SK-N-SH (cell line): ENCODE data around the gene ELMO2. TPM values are rescaled to one million over a fixed set of nuclear protein-coding genes. Genes with fewer than 3 reads are reported as not detected.

Source experiments
- CTCF ChIA-PET: fragments of 300-600, 350-600 bp; formaldehyde crosslinking; extraction: SDS; loops from one replicate; lab custom pipeline; 2021; lab: Yijun Ruan, JAX
- POLR2A ChIA-PET: fragments of 350-600 bp; sonication (Branson Sonifier 250); formaldehyde crosslinking; extraction: SDS; loops from one replicate; lab custom pipeline; 2020; ENCODE audit warnings: antibody characterized with exemption, inconsistent platforms; lab: Yijun Ruan, JAX
- DNase-seq: peaks from one replicate; pipeline ENCODE4 v3.0.0; 2012
- H2AFZ ChIP-seq: fragments of 200-600 bp; sonication (generic); 2 replicates; pipeline ENCODE4 v1.8.1; 2016; ENCODE audit warnings: antibody characterized with exemption, mild to moderate bottlenecking, low read depth
- H3F3A ChIP-seq: fragments of 200-600 bp; sonication (generic); replicated peaks from 2 replicates; pipeline ENCODE3; 2016; ENCODE audit warnings: antibody characterized with exemption, mild to moderate bottlenecking; ENCODE audit not compliant: insufficient read depth
- H3K27ac ChIP-seq, 2 experiments: fragments of 200-500 bp in 1 of 2; fragments of 200-600 bp in 1 of 2; sonication (Bioruptor generic) in 1 of 2; sonication (generic), shearing (Covaris generic) in 1 of 2; 2 replicates each; pipeline versions ENCODE4 v1.5.1 to v1.6.1; 2014 to 2016; ENCODE audit warnings: low read depth in 2 of 2, inconsistent platforms in 1 of 2, low read length in 1 of 2, mild to moderate bottlenecking in 1 of 2, mixed read lengths in 1 of 2
- H3K27me3 ChIP-seq: fragments of 200-600 bp; sonication (generic), shearing (Covaris generic); 2 replicates; pipeline ENCODE4 v1.6.1; 2016; ENCODE audit warnings: mixed run types; ENCODE audit not compliant: insufficient read depth
- H3K36me3 ChIP-seq, 2 experiments: fragments of 200-500 bp in 1 of 2; fragments of 200-600 bp in 1 of 2; sonication (Bioruptor generic) in 1 of 2; sonication (generic) in 1 of 2; replicated peaks in 1 of 2; 2 replicates each; pipeline versions ENCODE3 to v1.5.1; 2014 to 2016; ENCODE audit warnings: low read length in 1 of 2, mild to moderate bottlenecking in 1 of 2; ENCODE audit not compliant: insufficient read depth in 2 of 2, control insufficient read depth in 1 of 2
- H3K4me1 ChIP-seq, 2 experiments: fragments of 200-500 bp in 1 of 2; fragments of 200-600 bp in 1 of 2; sonication (Bioruptor generic) in 1 of 2; sonication (generic), shearing (Covaris generic) in 1 of 2; 2 replicates each; pipeline versions ENCODE4 v1.5.1 to v1.6.1; 2014 to 2016; ENCODE audit warnings: low read depth in 1 of 2, low read length in 1 of 2, mixed run types in 1 of 2; ENCODE audit not compliant: insufficient read depth in 2 of 2, control insufficient read depth in 1 of 2
- H3K4me2 ChIP-seq: fragments of 200-600 bp; sonication (generic), shearing (Covaris generic); 2 replicates; pipeline ENCODE4 v1.6.1; 2017; ENCODE audit warnings: mixed run types
- H3K4me3 ChIP-seq, 2 experiments: fragments of 200-500 bp in 1 of 2; fragments of 200-600 bp in 1 of 2; sonication (Bioruptor generic) in 1 of 2; sonication (generic), shearing (Covaris generic) in 1 of 2; 2 replicates each; pipeline versions ENCODE4 v1.5.1 to v1.8.1; 2014 to 2016; ENCODE audit warnings: low read depth in 2 of 2, inconsistent platforms in 1 of 2, low read length in 1 of 2, mild to moderate bottlenecking in 1 of 2, mixed read lengths in 1 of 2, moderate library complexity in 1 of 2
- H3K79me2 ChIP-seq: fragments of 200-600 bp; sonication (generic); 2 replicates; pipeline ENCODE4 v1.8.1; 2017; ENCODE audit warnings: mild to moderate bottlenecking; ENCODE audit not compliant: insufficient read depth
- H3K9ac ChIP-seq: fragments of 200-600 bp; sonication (generic); 2 replicates; pipeline ENCODE4 v1.6.1; 2017; ENCODE audit warnings: mixed run types
- H3K9me2 ChIP-seq: fragments of 200-600 bp; sonication (generic); 2 replicates; pipeline ENCODE4 v1.6.1; 2017; ENCODE audit warnings: mixed run types
- H3K9me3 ChIP-seq: fragments of 200-600 bp; sonication (generic); 2 replicates; pipeline ENCODE4 v1.6.1; 2017; ENCODE audit warnings: mixed run types, mild to moderate bottlenecking, moderate library complexity
- H4K20me1 ChIP-seq: fragments of 200-600 bp; sonication (generic); 2 replicates; pipeline ENCODE4 v1.6.1; 2017; ENCODE audit warnings: mild to moderate bottlenecking, mixed run types; ENCODE audit not compliant: insufficient read depth
- EP300 ChIP-seq, 2 experiments: IDR thresholded peaks; 2 replicates each; pipeline versions ENCODE4 v1.4.0 to v1.6.1; 2012; ENCODE audit warnings: borderline replicate concordance in 1 of 2, low read depth in 1 of 2, low read length in 1 of 2
- EZH2phosphoT487 ChIP-seq: fragments of 200-600 bp; sonication (generic); IDR thresholded peaks from 2 replicates; pipeline ENCODE4 v1.6.1; 2017; ENCODE audit warnings: low read depth, mixed run types, mild to moderate bottlenecking, antibody characterized with exemption, moderate library complexity, borderline replicate concordance
- FOXJ3 ChIP-seq: sonication (generic); formaldehyde crosslinking; IDR thresholded peaks from 2 replicates; pipeline ENCODE4 v1.5.1; 2020; ENCODE audit warnings: mild to moderate bottlenecking, missing genetic modification reagents
- FOXM1 ChIP-seq: IDR thresholded peaks from 2 replicates; pipeline ENCODE4 v1.4.0; 2012; ENCODE audit warnings: low read depth, mild to moderate bottlenecking
- MEF2A ChIP-seq: IDR thresholded peaks from 2 replicates; pipeline ENCODE4 v1.4.0; 2012; ENCODE audit warnings: low read depth, borderline replicate concordance
- MXI1 ChIP-seq: IDR thresholded peaks from 2 replicates; pipeline ENCODE4 v1.6.1; 2012; ENCODE audit warnings: mild to moderate bottlenecking, low read depth, low read length, improper control_type of control experiment
- RXRA ChIP-seq: IDR thresholded peaks from 2 replicates; pipeline ENCODE4 v1.4.0; 2012; ENCODE audit warnings: low read depth, mild to moderate bottlenecking, borderline replicate concordance
- TEAD4 ChIP-seq: IDR thresholded peaks from 2 replicates; pipeline ENCODE4 v1.4.0; 2012; ENCODE audit warnings: mild to moderate bottlenecking, borderline replicate concordance; ENCODE audit not compliant: insufficient read depth
- WGBS: methylation state at CpG from one replicate; pipeline ENCODE4 v1.1.6; 2017; ENCODE audit warnings: low lambda C conversion rate; 5-methylcytosine and 5-hydroxymethylcytosine counted together
- polyA plus RNA-seq, 3 experiments: library from polyadenylated mRNA; depleted of rRNA; stranded (reverse); fragments of >200 nt; gene quantifications; 2 replicates each; pipeline ENCODE4 v1.2.3, GENCODE V29; 2012
- TF ChIP-seq, protein P1 (sequence below): IDR thresholded peaks from 2 replicates; pipeline ENCODE4 v1.4.0; 2012; ENCODE audit warnings: low read depth, borderline replicate concordance
- TF ChIP-seq, protein P2 (sequence below): IDR thresholded peaks from 2 replicates; pipeline ENCODE4; 2012
- TF ChIP-seq, protein P3 (sequence below): fragments of 200-600 bp; sonication (generic); IDR thresholded peaks from 2 replicates; pipeline ENCODE4 v1.6.1; 2017; ENCODE audit warnings: antibody characterized with exemption, mild to moderate bottlenecking, moderate library complexity
- TF ChIP-seq, protein P4 (sequence below): IDR thresholded peaks from 2 replicates; pipeline ENCODE4 v1.6.1; 2012; ENCODE audit warnings: mild to moderate bottlenecking, low read depth, low read length, moderate library complexity
- TF ChIP-seq, protein P5 (sequence below): IDR thresholded peaks from 2 replicates; pipeline ENCODE4 v1.4.0; 2012; ENCODE audit warnings: low read depth
- TF ChIP-seq, protein P6 (sequence below): fragments of 150-350 bp; IDR thresholded peaks from 2 replicates; pipeline ENCODE4 v1.6.1; 2017; ENCODE audit warnings: antibody characterized with exemption, low read length, low read depth, borderline replicate concordance
- TF ChIP-seq, protein P7 (sequence below): fragments of 150-350 bp; IDR thresholded peaks from 2 replicates; pipeline ENCODE4 v1.6.1; 2016; ENCODE audit warnings: mild to moderate bottlenecking, low read depth, low read length

The ELMO2 gene
- polyA plus RNA-seq, 1 of the 3 experiments (the other 2 are of a cell fraction), result 32.1 TPM

- TF ChIP-seq, protein P1, sequence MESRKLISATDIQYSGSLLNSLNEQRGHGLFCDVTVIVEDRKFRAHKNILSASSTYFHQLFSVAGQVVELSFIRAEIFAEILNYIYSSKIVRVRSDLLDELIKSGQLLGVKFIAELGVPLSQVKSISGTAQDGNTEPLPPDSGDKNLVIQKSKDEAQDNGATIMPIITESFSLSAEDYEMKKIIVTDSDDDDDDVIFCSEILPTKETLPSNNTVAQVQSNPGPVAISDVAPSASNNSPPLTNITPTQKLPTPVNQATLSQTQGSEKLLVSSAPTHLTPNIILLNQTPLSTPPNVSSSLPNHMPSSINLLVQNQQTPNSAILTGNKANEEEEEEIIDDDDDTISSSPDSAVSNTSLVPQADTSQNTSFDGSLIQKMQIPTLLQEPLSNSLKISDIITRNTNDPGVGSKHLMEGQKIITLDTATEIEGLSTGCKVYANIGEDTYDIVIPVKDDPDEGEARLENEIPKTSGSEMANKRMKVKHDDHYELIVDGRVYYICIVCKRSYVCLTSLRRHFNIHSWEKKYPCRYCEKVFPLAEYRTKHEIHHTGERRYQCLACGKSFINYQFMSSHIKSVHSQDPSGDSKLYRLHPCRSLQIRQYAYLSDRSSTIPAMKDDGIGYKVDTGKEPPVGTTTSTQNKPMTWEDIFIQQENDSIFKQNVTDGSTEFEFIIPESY, result no peak
- TF ChIP-seq MEF2A (no peak), FOXJ3 (CRISPR knock-in tag) (no peak), EP300 (IDR thresholded peaks at IDR 0.05; ENCODE audit: borderline replicate concordance in 1 of 2, low read depth in 1 of 2, low read length in 1 of 2) (no peak), TEAD4 (no peak), EZH2phosphoT487 (no peak)
- TF ChIP-seq, protein P2, sequence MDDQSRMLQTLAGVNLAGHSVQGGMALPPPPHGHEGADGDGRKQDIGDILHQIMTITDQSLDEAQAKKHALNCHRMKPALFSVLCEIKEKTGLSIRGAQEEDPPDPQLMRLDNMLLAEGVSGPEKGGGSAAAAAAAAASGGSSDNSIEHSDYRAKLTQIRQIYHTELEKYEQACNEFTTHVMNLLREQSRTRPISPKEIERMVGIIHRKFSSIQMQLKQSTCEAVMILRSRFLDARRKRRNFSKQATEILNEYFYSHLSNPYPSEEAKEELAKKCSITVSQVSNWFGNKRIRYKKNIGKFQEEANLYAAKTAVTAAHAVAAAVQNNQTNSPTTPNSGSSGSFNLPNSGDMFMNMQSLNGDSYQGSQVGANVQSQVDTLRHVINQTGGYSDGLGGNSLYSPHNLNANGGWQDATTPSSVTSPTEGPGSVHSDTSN, result no peak
- TF ChIP-seq, protein P3, sequence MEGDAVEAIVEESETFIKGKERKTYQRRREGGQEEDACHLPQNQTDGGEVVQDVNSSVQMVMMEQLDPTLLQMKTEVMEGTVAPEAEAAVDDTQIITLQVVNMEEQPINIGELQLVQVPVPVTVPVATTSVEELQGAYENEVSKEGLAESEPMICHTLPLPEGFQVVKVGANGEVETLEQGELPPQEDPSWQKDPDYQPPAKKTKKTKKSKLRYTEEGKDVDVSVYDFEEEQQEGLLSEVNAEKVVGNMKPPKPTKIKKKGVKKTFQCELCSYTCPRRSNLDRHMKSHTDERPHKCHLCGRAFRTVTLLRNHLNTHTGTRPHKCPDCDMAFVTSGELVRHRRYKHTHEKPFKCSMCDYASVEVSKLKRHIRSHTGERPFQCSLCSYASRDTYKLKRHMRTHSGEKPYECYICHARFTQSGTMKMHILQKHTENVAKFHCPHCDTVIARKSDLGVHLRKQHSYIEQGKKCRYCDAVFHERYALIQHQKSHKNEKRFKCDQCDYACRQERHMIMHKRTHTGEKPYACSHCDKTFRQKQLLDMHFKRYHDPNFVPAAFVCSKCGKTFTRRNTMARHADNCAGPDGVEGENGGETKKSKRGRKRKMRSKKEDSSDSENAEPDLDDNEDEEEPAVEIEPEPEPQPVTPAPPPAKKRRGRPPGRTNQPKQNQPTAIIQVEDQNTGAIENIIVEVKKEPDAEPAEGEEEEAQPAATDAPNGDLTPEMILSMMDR, result no peak
- TF ChIP-seq, all 33 proteins: peak for 0
These were observed 72.0 kb downstream of the ELMO2 start (continued) for GRCh38 chr20:46334303-46334904.

DNA sequence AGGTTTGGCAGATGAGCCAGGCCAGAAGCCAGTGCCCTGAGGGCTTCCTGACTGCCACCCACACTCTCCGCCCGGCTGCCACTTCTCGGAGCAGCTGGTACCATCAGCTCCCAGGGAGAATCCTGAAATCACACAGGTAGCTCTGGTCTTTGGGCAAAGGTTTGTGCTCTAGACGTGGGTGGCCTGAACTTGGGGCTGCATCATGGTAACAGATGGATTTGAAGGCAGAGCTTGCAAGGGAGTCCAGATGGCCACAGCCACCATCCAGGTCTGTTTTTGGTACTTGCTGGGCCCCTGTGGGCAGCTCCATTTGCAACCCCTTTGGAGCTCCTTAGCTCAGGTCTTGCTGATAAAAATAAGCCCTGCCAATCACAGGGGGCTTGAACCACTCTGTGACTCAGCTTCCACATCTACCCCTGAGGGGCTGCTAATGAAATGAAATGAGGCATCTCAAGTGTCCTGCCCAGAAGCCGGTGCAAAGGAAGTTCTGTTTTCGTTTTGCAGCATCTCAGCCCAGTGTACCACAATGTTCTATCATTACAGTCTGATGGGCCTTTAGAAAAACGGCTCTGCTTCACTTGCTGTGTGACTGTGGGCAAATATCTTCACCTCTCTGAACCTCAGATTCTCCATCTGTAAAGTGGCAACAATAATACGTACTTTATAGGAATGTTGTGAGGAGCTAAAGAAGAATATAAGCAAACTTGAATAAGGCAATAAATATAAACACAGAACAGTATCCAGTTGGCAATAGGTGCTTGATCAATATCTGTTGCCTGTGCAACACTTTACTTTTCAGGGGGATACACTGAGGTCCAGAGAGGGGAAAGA, 73.0 kb downstream of the ELMO2 start:
- Histone ChIP-seq H3K79me2 (no peaks in the 10 kb centered on the region), H3F3A (no peaks in the 10 kb centered on the region), H3K4me3 (no peak overlapping the region), H4K20me1 (no peaks in the 10 kb centered on the region), H3K27ac (peak overlapping the region in 1 of 2 experiments; percentile 85; a peak in 2 of 4 replicates), H2AFZ (no peak overlapping the region), H3K36me3 (no peaks in the 10 kb centered on the region), H3K9me3 (no peaks in the 10 kb centered on the region), H3K9ac (no peak overlapping the region), H3K27me3 (peaks cover 19% of the 10 kb centered on the region; the same call in 1 of the 2 replicates), H3K4me2 (no peak overlapping the region), H3K4me1 (peaks cover 0 to 70% of the 10 kb centered on the region in 2 experiments; a peak in 2 of 4 replicates), H3K9me2 (no peaks in the 10 kb centered on the region)
- peak; percentile 69 for DNase-seq
- WGBS, result 31% methylated on average over 5 of the region's 8 CpGs
- ChIA-PET CTCF (interaction anchor here (0.6 to 6.3 kb wide), 12 partner anchors 10 to 346 kb away, joined by 3 to 54 read pairs (median 6); no protein-coding TSS in a partner anchor), POLR2A (interaction anchor here (0.7 to 1.4 kb wide), 5 partner anchors 8 to 105 kb away, joined by 3 to 5 read pairs (median 3); no protein-coding TSS in a partner anchor)
- TF ChIP-seq, protein P4, sequence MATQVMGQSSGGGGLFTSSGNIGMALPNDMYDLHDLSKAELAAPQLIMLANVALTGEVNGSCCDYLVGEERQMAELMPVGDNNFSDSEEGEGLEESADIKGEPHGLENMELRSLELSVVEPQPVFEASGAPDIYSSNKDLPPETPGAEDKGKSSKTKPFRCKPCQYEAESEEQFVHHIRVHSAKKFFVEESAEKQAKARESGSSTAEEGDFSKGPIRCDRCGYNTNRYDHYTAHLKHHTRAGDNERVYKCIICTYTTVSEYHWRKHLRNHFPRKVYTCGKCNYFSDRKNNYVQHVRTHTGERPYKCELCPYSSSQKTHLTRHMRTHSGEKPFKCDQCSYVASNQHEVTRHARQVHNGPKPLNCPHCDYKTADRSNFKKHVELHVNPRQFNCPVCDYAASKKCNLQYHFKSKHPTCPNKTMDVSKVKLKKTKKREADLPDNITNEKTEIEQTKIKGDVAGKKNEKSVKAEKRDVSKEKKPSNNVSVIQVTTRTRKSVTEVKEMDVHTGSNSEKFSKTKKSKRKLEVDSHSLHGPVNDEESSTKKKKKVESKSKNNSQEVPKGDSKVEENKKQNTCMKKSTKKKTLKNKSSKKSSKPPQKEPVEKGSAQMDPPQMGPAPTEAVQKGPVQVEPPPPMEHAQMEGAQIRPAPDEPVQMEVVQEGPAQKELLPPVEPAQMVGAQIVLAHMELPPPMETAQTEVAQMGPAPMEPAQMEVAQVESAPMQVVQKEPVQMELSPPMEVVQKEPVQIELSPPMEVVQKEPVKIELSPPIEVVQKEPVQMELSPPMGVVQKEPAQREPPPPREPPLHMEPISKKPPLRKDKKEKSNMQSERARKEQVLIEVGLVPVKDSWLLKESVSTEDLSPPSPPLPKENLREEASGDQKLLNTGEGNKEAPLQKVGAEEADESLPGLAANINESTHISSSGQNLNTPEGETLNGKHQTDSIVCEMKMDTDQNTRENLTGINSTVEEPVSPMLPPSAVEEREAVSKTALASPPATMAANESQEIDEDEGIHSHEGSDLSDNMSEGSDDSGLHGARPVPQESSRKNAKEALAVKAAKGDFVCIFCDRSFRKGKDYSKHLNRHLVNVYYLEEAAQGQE, result no peak
- TF ChIP-seq FOXM1 (no peak), TEAD4 (no peak), EP300 (IDR thresholded peaks at IDR 0.05; ENCODE audit: borderline replicate concordance in 1 of 2, low read depth in 1 of 2, low read length in 1 of 2) (no peak), MXI1 (no peak), FOXJ3 (CRISPR knock-in tag) (no peak), RXRA (no peak)
- TF ChIP-seq, protein P5, sequence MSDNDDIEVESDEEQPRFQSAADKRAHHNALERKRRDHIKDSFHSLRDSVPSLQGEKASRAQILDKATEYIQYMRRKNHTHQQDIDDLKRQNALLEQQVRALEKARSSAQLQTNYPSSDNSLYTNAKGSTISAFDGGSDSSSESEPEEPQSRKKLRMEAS, result no peak
- TF ChIP-seq, protein P6, sequence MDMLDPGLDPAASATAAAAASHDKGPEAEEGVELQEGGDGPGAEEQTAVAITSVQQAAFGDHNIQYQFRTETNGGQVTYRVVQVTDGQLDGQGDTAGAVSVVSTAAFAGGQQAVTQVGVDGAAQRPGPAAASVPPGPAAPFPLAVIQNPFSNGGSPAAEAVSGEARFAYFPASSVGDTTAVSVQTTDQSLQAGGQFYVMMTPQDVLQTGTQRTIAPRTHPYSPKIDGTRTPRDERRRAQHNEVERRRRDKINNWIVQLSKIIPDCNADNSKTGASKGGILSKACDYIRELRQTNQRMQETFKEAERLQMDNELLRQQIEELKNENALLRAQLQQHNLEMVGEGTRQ, result no peak
- TF ChIP-seq, protein P7, sequence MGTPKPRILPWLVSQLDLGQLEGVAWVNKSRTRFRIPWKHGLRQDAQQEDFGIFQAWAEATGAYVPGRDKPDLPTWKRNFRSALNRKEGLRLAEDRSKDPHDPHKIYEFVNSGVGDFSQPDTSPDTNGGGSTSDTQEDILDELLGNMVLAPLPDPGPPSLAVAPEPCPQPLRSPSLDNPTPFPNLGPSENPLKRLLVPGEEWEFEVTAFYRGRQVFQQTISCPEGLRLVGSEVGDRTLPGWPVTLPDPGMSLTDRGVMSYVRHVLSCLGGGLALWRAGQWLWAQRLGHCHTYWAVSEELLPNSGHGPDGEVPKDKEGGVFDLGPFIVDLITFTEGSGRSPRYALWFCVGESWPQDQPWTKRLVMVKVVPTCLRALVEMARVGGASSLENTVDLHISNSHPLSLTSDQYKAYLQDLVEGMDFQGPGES, result no peak
